ENCODE data around the gene SPX. TPM values are rescaled to one million over a fixed set of nuclear protein-coding genes. Genes with fewer than 3 reads are reported as not detected.
A peak's percentile ranks its signal among the peaks of the same experiment; 100 is the strongest.

SPX gene
- total and polyA plus RNA-seq, 9 donors, result 12.9 to 31.2 (median 19.6) TPM

DNA sequence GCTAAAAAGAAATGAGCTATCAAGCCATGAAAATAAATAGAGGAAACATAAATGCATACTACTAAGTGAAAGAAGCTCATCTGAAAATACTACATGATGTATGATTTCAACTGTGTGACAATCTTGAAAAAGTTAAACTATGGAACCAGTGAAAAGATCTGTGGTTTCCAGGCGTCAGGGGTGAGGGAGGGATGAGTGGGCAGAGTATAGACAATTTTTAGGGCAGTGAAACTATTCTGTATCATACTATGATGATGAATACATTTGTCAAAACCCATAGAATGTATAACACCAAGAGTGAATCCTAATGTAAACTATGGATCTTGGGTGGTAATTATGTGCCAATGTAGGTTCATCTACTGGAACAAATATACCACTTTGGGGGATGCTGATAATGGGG is 21.3 kb downstream of the SPX start:
- no peak overlapping the region for H3K27ac ChIP-seq (ENCODE audit: low read length)
- no peak for DNase-seq
- H3K36me3 ChIP-seq (ENCODE audit: control insufficient read depth, insufficient read depth, low read length), result no peaks in the 10 kb centered on the region
- WGBS (ENCODE audit: insufficient coverage), result no CpG with 5 or more reads among the region's 1 CpG
- no peaks in the 10 kb centered on the region for H3K9me3 ChIP-seq (replicated peaks; ENCODE audit: control insufficient read depth, low read depth, low read length)
- H3K4me1 ChIP-seq (ENCODE audit: control insufficient read depth, insufficient read depth, low read length), result peaks cover 11% of the 10 kb centered on the region
- H3K4me3 ChIP-seq (ENCODE audit: low read length), result no peak overlapping the region
- H3K27me3 ChIP-seq (ENCODE audit: control insufficient read depth, insufficient read depth, low read length), result no peaks in the 10 kb centered on the region

DNA sequence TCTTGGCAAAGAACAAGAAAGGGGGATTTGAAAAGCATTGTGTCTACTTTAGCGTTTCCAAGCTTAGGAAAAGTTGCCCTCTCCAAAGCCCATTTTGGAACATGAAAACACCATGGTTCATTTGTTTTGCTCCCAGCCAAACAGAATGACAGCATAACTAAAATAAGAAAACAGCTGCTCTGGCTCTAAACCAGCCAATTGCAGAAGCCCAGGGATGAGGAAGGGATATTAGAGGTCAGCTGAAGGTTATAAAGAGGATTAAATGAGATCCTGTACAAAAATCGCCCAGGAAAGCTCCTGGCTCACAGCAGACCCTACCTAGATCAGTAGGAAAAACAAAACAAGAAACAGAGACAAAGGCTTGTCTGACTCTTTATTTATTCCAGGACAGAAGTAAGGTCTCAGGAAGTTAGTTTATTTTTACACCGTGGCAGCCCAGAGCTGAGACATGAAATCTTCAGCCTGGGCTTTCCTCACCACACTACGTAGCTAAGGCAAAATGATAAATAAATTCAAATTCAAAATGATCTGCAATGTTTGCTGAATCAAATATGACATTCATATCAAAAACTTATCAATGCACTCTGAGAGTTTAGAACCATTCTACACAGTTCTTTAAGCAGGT is 25.9 kb downstream of the SPX start:
- Histone ChIP-seq H3K9me3 (replicated peaks; ENCODE audit: control insufficient read depth, low read depth, low read length) (peaks cover 2% of the 10 kb centered on the region), H3K27me3 (ENCODE audit: control insufficient read depth, insufficient read depth, low read length) (no peaks in the 10 kb centered on the region), H3K4me3 (ENCODE audit: low read length) (no peak overlapping the region), H3K36me3 (ENCODE audit: control insufficient read depth, insufficient read depth, low read length) (no peaks in the 10 kb centered on the region), H3K27ac (ENCODE audit: low read length) (peak overlapping the region; percentile 92), H3K4me1 (ENCODE audit: control insufficient read depth, insufficient read depth, low read length) (peaks cover 18% of the 10 kb centered on the region)
- no CpG with 5 or more reads among the region's 4 CpGs for WGBS (ENCODE audit: insufficient coverage)
- peak; percentile 96 for DNase-seq

- 78% methylated on average over 2 of the region's 6 CpGs for WGBS (ENCODE audit: insufficient coverage)
- DNase-seq, result no peak
- peak overlapping the region; percentile 92 for H3K27ac ChIP-seq (ENCODE audit: low read length)
Measured at GRCh38 chr12:21552635-21553328, 26.7 kb downstream of the SPX start.

DNA sequence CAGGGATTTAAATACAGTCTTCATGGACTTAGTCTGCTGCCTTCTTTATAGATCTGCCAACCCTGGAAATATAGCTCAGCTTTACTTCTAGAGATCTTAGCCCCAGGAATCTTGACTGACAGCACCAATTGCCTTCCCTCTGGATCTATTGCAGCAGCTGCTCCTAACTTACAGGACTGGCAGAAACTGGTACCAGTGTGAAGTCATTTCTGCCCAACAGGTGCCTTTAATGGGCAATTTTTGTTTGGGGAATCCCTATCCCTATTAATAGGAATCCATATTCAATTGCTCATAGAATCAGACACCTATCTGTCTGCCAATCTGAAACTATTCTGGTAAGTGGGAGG is 27.2 kb downstream of the SPX start:
- Histone ChIP-seq H3K9me3 (replicated peaks; ENCODE audit: control insufficient read depth, low read depth, low read length) (peaks cover 2% of the 10 kb centered on the region), H3K4me1 (ENCODE audit: control insufficient read depth, insufficient read depth, low read length) (peaks cover 18% of the 10 kb centered on the region), H3K36me3 (ENCODE audit: control insufficient read depth, insufficient read depth, low read length) (no peaks in the 10 kb centered on the region), H3K27ac (ENCODE audit: low read length) (peak overlapping the region; percentile 92), H3K27me3 (ENCODE audit: control insufficient read depth, insufficient read depth, low read length) (no peaks in the 10 kb centered on the region), H3K4me3 (ENCODE audit: low read length) (no peak overlapping the region)
- peak; percentile 92 for DNase-seq

More at GRCh38 chr12:21552635-21553328, 26.7 kb downstream of the SPX start:
- no peaks in the 10 kb centered on the region for H3K36me3 ChIP-seq (ENCODE audit: control insufficient read depth, insufficient read depth, low read length)
- H3K4me3 ChIP-seq (ENCODE audit: low read length), result no peak overlapping the region
- H3K27me3 ChIP-seq (ENCODE audit: control insufficient read depth, insufficient read depth, low read length), result no peaks in the 10 kb centered on the region
- H3K4me1 ChIP-seq (ENCODE audit: control insufficient read depth, insufficient read depth, low read length), result peaks cover 18% of the 10 kb centered on the region
- peaks cover 2% of the 10 kb centered on the region for H3K9me3 ChIP-seq (replicated peaks; ENCODE audit: control insufficient read depth, low read depth, low read length)

DNA sequence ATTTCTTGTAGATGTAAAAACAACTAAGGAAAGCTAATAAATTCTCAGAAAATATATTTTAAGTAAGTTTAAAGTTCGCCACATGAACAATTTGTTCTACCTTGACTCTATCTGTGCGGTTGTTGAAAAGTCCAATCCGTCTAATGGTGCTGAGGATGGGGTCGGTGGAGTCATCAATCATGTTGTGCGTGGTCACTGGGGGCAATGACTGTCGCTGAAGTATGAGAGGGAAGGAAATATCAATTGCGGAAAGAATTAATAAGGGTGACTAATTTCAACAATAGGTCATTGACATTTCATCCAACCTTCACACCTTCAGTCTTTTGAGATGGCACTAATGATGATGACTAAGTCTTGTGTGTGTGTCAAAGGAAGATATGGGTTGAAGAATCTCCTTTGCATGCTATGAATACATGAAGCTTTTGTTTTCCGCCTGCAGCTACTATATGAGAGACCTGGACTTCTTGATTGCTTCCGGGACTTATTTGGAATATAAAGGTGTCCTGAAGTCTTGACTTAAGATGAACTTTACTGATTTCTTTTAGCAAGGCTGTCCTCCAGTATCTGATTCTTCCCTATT is 32.1 kb downstream of the SPX start:
- H3K4me1 ChIP-seq (ENCODE audit: control insufficient read depth, insufficient read depth, low read length), result peaks cover 5% of the 10 kb centered on the region
- H3K36me3 ChIP-seq (ENCODE audit: control insufficient read depth, insufficient read depth, low read length), result no peaks in the 10 kb centered on the region
- no peak overlapping the region for H3K4me3 ChIP-seq (ENCODE audit: low read length)
- H3K27me3 ChIP-seq (ENCODE audit: control insufficient read depth, insufficient read depth, low read length), result no peaks in the 10 kb centered on the region
- no CpG with 5 or more reads among the region's 9 CpGs for WGBS (ENCODE audit: insufficient coverage)
- H3K27ac ChIP-seq (ENCODE audit: low read length), result no peak overlapping the region
- H3K9me3 ChIP-seq (replicated peaks; ENCODE audit: control insufficient read depth, low read depth, low read length), result peaks cover 2% of the 10 kb centered on the region
- no peak for DNase-seq

DNA sequence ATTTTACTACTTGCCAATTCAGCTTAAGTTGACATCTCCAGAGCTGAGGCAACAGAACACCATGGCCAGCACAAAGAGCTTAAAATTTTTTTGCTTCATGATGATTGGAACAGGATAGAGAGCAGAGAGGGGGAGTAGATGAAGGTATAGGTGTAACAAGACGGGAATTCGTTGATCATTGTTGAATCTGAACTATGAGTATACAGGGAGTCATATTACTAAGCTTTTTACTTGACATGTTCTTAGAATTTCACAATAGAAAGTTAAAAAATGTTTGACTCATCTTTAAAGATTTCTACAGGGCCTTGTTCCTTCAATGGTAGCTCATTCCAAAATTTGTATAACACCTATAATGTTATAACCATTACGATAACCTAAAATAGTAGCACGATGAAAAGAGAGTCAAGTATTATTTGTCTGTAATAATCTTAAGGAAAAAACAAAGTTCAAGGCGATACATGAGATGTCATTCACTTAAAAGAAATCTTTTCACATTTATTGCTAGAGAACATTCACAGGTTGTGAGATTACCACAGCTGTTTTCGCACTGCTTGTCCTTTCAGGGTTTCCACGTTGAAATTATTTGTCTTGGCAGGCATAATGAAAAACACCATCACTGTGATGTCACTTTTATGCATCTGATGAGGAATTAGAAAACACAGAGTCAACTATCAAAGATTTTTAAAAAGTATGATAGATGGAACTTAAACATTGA is 33.9 kb downstream of the SPX start:
- no CpG with 5 or more reads among the region's 7 CpGs for WGBS (ENCODE audit: insufficient coverage)

DNA sequence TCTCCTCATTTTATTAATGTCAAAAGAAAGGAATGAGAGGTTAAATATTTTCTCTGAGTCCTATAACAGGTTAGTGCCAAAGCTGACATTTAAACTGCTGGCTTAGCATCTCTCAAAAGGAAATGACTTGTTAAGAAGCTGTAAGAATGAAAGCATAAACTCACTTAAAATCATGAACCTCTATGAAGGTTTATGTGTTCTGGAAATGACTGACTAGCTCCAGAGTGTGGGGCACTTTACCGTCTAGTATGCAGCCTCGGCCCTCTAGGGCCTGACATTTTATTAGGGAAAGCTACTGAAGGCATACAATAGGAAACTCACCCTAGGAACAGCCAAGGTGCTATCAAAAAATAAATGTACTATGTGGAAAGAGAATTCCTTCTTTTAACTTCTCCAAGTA is 35.1 kb downstream of the SPX start:
- Histone ChIP-seq H3K9me3 (replicated peaks; ENCODE audit: control insufficient read depth, low read depth, low read length) (no peaks in the 10 kb centered on the region), H3K27ac (ENCODE audit: low read length) (no peak overlapping the region), H3K4me3 (ENCODE audit: low read length) (no peak overlapping the region), H3K4me1 (ENCODE audit: control insufficient read depth, insufficient read depth, low read length) (no peaks in the 10 kb centered on the region), H3K36me3 (ENCODE audit: control insufficient read depth, insufficient read depth, low read length) (no peaks in the 10 kb centered on the region), H3K27me3 (ENCODE audit: control insufficient read depth, insufficient read depth, low read length) (no peaks in the 10 kb centered on the region)
- no peak for DNase-seq
- no CpG with 5 or more reads among the region's 2 CpGs for WGBS (ENCODE audit: insufficient coverage)

More for the DNA sequence above, 33.9 kb downstream of the SPX start:
- DNase-seq, result peak; percentile 23
- Histone ChIP-seq H3K36me3 (ENCODE audit: control insufficient read depth, insufficient read depth, low read length) (no peaks in the 10 kb centered on the region), H3K27me3 (ENCODE audit: control insufficient read depth, insufficient read depth, low read length) (no peaks in the 10 kb centered on the region), H3K9me3 (replicated peaks; ENCODE audit: control insufficient read depth, low read depth, low read length) (no peaks in the 10 kb centered on the region), H3K4me1 (ENCODE audit: control insufficient read depth, insufficient read depth, low read length) (no peaks in the 10 kb centered on the region), H3K4me3 (ENCODE audit: low read length) (no peak overlapping the region), H3K27ac (ENCODE audit: low read length) (no peak overlapping the region)

- H3K9me3 ChIP-seq (replicated peaks; ENCODE audit: control insufficient read depth, low read depth, low read length), result no peaks in the 10 kb centered on the region
- DNase-seq, result no peak
- no peak overlapping the region for H3K27ac ChIP-seq (ENCODE audit: low read length)
- WGBS (ENCODE audit: insufficient coverage), result 80% methylated on average over 1 of the region's 2 CpGs
- H3K27me3 ChIP-seq (ENCODE audit: control insufficient read depth, insufficient read depth, low read length), result no peaks in the 10 kb centered on the region
- H3K36me3 ChIP-seq (ENCODE audit: control insufficient read depth, insufficient read depth, low read length), result no peaks in the 10 kb centered on the region
- H3K4me3 ChIP-seq (ENCODE audit: low read length), result no peak overlapping the region
- no peaks in the 10 kb centered on the region for H3K4me1 ChIP-seq (ENCODE audit: control insufficient read depth, insufficient read depth, low read length)
Measured at GRCh38 chr12:21562859-21563258, 36.8 kb downstream of the SPX start.

DNA sequence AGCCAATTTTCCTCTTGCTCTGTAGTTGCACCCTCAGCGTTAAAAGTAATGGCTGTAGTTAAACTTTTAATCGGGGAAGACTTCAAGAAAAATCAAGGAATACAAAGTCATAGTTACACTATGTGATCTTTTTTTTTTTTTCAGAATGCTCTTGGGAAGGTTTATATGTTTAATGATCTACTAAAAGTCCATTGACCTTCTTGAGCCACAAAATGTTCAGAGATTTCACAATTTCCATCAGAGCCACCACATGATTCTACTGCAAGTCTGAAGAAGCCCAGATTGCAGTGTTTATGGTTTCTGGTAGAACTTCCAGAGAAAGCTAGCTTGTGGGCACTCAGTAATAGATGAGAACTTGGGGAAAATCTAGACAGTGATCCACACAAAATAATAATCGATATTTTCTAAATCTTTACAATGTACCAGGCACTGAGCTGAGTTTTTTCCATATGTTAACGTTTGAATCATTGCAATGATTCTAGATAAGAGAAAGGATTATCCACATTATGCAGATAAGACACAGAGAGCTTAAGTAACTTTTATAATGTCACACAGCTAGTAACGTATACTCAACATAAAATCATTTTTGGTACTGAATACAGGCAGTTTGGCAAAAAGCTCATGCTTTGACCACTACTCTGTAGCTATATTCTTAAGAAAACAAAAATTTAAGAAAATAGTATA is 40.3 kb downstream of the SPX start:
- no CpG with 5 or more reads among the region's 5 CpGs for WGBS (ENCODE audit: insufficient coverage)
- DNase-seq, result no peak
- H3K27me3 ChIP-seq (ENCODE audit: control insufficient read depth, insufficient read depth, low read length), result no peaks in the 10 kb centered on the region
- no peak overlapping the region for H3K27ac ChIP-seq (ENCODE audit: low read length)
- H3K9me3 ChIP-seq (replicated peaks; ENCODE audit: control insufficient read depth, low read depth, low read length), result no peaks in the 10 kb centered on the region
- H3K4me1 ChIP-seq (ENCODE audit: control insufficient read depth, insufficient read depth, low read length), result no peaks in the 10 kb centered on the region
- no peaks in the 10 kb centered on the region for H3K36me3 ChIP-seq (ENCODE audit: control insufficient read depth, insufficient read depth, low read length)
- H3K4me3 ChIP-seq (ENCODE audit: low read length), result no peak overlapping the region

DNA sequence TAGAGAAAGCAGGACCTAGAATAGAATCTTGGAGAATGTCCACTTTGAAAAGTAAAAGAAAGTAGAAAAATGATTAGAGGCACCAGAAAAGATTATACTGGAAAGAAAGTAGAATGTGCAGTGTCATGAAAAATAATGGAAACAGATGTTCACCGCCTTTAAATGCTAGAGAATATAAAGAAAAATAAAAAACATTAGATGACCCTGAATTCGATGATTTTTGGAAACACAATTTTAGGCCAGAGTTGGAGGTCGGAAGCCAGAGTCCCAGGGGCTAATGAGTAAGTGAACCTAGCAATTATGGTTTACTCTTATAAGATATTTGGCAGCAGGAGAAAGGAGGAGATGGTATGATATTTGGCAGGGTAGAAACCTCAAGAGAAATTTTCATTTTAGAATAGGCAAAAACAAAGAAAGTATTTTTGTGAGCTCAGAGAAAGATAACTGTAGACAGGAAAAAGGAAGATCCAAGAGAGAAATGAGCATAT is 40.9 kb downstream of the SPX start:
- H3K9me3 ChIP-seq (replicated peaks; ENCODE audit: control insufficient read depth, low read depth, low read length), result no peaks in the 10 kb centered on the region
- no peak overlapping the region for H3K4me3 ChIP-seq (ENCODE audit: low read length)
- WGBS (ENCODE audit: insufficient coverage), result 36% methylated on average over 2 of the region's 3 CpGs
- H3K27ac ChIP-seq (ENCODE audit: low read length), result no peak overlapping the region
- peak; percentile 67 for DNase-seq
- H3K36me3 ChIP-seq (ENCODE audit: control insufficient read depth, insufficient read depth, low read length), result no peaks in the 10 kb centered on the region
- no peaks in the 10 kb centered on the region for H3K27me3 ChIP-seq (ENCODE audit: control insufficient read depth, insufficient read depth, low read length)
- no peaks in the 10 kb centered on the region for H3K4me1 ChIP-seq (ENCODE audit: control insufficient read depth, insufficient read depth, low read length)
